Measurements from ENCODE around the gene MS4A5.
A peak's percentile ranks its signal among the peaks of the same experiment; 100 is the strongest.
"Not testable (repeated sequence)": the region's sequence is repeated elsewhere in the genome, so short reads cannot be mapped to it uniquely, and the experiment has no call there.

Gene MS4A5, protein sequence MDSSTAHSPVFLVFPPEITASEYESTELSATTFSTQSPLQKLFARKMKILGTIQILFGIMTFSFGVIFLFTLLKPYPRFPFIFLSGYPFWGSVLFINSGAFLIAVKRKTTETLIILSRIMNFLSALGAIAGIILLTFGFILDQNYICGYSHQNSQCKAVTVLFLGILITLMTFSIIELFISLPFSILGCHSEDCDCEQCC

DNA sequence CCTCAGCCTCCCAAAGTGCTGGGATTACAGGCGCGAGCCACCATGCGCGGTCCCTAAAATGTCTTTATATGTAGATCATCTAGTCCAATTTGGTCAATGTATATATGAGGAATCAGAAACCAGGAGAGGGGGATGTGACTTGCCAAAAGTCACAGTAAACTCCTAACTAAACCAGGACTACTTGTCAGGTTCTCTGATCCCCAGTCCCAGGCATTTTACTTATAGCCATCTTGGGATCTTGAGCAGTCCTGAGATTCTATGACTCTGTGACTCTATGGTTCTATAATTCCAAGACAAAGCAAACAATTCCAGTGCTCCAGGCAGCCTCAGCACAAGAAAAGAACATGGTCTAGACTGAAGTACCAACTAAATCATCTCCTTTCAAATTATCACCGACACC is at the start of gene MS4A5:
Gene MS4A5 (plus strand): TSS at position 301 of the 400 bp plus-strand sequence. CDS start 103 bp downstream, outside the sequence.
- DNase-seq = no peak

DNA sequence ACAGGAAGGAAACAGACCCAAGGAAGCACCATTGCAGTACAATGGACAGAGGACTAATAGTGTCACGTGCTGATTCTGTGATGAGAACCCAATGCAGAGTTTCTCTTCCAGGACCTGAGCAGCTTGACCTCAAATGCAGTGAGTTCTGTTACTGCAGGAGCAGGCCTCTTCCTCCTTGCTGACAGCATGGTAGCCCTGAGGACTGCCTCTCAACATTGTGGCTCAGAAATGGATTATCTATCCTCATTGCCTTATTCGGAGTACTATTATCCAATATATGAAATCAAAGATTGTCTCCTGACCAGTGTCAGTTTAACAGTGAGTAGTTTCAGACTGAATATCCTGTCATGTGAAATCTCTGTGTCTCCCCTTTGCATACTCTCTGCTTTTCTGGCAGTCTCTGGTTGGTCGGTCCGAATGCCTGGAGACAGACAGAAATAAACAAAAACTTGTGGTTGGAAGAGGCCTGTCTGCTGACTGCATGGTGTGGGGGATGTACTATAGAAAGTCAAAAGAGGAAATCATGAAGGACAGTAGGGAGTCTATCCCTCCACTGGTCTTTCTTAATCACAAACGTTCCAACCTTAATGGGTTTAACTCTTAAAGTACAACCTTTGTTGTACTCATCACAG is 40.0 kb upstream of the MS4A5 start:
- no peak for DNase-seq

DNA sequence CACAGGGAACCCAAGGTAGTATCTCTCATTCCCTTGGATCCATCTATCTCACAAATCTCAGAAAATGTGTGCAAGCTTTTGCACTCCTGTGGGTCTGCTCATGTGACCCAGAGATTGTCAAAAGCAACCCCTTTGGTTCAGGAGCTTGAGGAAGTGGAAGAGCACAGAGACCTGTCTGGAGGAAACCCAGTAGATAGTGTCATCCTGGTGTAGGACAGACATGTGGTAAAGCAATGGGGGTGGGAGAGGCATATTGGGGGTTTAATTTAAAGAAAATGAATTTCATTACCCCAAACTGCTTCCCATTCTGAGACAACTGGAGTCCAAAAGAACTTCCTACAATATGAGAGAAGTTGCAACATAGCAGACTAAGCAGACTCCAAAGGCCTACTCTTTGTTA is 39.0 kb upstream of the MS4A5 start:
- DNase-seq = no peak

DNA sequence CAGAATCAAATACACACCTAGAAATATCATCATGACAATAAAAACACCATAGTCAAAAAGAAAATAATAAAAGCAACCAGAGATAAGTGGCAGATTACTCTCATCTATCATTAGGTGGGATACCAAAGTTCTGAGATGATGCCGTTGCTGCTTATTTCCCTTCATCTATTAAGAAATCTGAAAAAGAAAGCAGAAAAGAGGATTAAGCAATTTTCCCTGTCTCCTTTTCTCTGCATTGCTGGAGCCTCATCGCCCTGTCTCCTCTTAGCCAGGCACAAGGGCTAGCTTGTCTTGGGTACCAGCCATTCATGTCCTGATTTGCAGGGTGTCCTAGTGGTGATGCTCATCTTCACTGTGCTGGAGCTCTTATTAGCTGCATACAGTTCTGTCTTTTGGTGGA is 37.0 kb upstream of the MS4A5 start:
- DNase-seq = no peak

DNA sequence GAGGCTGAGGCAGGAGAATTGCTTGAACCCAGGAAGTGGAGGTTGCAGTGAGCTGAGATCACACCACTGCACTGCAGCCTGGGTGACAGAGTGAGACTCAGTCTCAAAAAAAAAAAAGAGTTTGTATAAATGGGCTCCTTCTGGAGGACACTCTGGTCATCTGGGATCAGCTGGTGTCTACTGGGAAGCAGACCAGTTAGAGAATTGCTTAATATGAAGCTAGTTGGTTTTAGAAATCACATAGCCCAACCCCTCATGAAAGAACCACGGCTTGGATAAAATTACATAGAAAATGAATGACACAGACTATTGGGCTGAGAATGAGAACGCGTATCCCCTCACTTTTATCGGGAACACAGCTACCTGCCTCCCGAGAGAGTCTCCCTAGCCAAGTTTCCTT is 36.4 kb upstream of the MS4A5 start:
- no peak for DNase-seq

DNA sequence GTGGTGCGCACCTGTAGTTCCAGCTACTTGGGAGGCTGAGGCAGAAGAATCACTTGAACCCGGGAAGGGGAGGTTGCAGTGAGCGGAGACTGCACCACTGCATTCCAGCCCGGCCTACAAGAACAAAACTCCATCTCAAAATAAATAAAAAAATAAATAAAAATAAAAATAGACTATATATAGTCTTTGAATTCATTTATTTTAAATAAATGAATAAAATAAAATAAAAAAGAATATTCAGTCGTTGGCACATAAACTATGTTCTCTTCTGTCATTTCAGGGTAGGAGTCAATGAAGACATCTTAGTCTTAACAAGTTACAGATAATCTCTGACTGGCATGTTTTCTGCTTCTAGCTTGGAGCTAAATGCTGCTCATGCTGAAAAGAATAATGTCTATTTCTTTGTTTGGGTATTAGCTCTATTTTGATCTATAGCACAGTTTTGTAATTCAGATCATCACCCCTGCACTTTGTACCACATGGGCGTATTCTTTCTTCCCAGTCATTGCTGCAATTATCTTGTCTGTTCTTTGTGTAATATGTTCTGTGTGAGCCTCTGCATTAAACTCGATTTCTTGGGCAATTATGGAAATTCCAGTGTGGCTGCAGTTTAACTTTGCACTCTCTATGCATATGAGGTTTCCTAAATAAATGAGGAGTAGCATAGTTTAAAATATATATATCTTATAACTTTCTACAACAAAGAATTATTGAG is 34.5 kb upstream of the MS4A5 start:
- no peak for DNase-seq

DNA sequence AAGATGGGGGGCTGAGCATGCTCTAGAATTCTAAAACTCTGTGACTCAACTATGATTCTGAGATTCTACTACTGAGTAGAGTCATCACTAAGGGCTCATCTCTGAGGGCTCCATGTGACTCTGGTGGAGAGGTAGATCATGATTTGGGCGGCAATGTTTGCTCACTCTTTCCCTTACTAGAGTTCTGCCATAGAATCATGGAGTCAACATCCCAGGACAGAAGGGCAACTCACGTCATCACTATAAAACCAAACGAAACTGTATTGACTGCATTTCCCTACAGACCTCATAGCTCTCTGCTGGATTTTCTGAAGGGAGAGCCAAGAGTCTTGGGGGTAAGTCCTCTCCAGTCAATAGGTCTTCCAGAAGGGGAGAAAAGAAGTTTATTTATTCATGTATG is 33.0 kb upstream of the MS4A5 start, which contains the start of gene MS4A14:
Gene MS4A14 (plus strand): TSS at position 78 of the 400 bp plus-strand sequence. CDS start 120 bp downstream, at position 198.
- no peak for DNase-seq

DNA sequence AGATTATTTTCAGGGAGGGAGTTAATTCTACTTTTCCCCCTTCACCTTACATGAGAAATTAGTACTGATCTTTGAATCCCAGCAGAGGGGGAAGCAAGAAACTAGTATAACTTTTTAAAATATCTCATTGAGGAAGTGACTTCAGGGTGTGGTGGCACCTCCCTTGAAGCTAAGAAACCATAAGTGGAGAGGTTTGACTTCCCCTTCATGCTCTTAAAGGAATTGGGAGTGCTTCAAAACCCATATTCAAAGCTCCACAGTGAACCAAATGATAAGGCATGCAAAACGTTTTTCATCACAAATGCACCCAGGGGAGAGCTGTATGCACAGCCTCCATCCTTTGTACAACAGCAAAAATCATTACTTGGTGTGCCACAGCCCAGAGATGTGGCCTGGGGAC is 32.6 kb upstream of the MS4A5 start:
- no peak for DNase-seq

DNA sequence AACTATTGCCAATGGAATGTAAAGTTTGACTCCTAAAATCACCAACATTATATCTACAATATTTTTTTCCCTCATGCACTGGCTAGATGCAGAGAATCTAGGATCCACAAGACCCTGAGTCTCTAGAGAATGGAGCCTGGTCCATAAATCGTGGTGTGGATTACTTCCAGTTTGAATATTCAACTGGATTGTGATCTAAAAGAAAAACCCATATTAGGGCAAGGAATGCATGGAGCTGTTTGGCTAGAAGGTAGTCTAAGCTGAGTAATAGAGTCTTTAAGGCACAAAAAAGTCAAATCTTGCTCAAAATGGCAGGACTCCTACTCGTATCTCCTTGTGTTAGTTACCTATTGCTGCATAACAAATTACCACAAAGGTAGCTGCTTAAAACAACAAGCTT is 9.4 kb upstream of the MS4A5 start:
- DNase-seq = no peak

DNA sequence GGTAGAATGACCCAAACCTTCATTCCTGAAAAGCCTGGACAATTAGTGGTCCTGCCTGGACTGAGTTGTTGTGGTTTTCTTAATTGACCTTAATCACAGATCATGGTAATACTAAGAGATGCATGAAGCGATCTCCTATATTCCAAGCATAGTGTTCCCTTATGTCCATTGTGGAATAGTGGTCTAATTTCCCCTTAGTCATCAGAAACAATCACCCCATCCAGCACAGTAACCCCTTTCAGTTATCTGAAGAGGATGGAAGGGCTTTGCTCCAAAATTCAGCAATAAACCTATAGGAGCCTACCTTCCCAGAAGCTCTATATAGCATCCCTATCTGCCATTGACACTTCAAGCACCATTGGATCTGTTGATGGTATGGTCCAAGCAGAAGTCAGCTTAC is 6.8 kb upstream of the MS4A5 start:
- DNase-seq = no peak

DNA sequence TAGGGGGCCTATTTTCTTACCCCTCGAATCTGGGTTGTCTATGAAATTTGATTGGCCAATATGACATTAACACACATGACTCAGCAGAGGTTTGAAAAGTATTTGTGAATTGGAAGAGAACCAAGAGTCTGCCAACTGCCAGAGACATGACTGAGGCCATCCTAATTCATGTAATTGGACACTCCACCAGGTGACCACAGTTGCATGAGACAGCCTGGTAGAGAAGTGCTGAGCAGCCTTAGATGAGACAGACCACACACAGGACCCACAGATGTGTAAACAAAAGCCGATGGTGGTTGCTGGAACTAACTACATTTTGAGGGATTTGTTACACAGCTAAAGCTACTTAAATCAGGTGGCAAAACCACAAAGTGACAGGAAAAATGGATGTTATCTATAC is 855 bp upstream of the MS4A5 start:
- peak; percentile 37 for DNase-seq

DNA sequence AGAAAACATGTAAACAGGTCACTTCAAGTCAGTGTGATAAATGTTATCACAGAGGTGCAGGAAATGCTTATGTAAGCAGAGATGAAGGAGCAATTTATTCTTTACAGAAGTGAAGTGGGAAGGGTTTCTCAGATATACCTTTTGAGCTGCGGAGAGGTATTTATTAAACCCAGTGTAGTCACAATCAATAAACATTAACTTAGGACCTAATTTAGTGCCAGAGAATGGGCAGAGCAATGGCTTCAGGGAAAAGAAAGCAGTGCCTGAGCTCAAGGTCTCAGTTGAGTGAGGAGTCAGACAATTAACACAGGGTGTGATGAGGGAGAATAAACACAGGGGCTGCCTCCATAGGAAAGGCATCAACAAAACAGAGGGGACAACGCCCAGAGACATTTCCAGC is 1.9 kb downstream of the MS4A5 start:
- no peak for DNase-seq

DNA sequence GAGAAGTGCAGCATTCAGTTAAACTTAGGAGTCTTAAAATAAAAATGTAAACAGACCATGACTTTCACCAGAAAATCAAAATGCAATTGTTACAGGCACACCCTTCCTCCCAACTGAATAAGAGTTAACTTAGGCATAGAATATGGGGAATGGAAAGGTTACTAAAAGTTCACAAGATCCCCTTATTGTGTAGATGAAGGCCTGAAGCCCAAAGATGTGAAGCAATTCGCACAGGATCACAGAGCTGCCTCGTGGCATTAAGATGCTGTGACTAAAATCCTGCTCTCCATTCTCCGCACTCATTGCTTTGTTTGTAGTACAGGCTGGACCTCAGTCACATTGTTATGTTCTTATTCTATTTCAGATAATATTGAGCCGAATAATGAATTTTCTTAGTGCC is 4.0 kb downstream of the MS4A5 start:
- DNase-seq = no peak

DNA sequence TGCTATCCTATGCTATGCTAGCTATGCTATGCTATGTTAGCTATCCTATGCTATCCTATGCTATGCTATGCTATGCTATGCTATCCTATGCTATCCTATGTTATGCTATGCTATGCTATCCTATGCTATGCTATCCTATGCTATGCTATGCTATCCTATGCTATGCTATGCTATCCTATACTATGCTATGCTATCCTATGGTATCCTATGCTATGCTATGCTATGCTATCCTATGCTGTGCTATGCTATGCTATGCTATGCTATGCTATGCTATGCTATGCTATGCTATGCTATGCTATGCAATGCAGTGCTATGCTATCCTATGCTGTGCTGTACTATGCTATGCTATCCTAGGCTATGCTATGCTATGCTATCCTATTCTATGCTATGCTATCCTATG is 17.7 kb downstream of the MS4A5 start:
- no peak for DNase-seq

DNA sequence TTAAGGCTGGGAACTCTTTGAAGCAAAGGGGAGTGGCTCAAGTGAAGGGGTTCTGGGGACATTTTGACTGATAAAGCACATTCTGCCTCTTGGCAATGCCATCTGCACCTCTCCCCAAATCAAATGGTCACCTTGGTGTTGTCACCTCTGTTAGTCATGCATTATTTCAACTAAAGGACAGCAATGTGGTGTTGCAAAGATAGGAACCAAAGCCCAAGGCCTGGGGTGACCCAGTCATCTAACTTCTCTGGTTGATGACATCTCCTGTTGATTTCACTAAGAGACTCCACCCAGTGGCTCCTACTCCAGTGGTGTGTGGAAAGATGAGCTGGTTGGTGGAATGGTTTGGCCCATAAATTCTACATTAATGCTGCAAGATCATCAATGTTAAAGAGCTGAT is 18.5 kb downstream of the MS4A5 start:
- no peak for DNase-seq

DNA sequence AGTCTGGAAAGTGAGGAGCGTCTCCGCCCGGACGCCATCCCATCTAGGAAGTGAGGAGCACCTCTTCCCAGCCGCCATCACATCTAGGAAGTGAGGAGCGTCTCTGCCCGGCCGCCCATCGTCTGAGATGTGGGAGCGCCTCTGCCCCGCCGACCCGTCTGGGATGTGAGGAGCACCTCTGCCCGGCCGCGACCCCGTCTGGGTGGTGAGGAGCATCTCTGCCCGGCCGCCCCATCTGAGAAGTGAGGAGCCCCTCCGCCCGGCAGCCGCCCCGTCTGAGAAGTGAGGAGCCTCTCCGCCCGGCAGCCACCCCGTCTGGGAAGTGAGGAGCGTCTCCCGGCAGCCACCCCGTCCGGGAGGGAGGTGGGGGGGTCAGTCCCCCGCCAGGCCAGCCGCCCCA is 21.8 kb downstream of the MS4A5 start:
- DNase-seq = not testable (repeated sequence)

DNA sequence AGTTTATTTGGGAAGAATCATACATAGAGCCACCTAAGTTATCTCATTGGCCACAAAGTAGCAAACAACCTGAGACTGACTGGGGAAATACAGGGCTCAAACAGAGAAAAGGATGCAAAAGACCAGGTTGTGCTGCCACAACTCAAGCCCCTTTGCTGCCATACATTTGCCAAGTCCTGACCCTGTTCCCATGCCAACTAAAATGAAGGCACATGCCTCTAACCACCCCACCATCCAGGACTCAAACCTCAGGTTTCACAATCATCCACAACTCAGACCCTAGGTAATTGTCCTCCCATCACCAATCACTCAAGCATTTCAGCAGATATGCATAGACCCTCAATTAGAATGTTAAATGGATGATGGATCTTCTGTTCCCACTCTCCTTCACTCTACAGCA is 24.8 kb downstream of the MS4A5 start:
- no peak for DNase-seq

DNA sequence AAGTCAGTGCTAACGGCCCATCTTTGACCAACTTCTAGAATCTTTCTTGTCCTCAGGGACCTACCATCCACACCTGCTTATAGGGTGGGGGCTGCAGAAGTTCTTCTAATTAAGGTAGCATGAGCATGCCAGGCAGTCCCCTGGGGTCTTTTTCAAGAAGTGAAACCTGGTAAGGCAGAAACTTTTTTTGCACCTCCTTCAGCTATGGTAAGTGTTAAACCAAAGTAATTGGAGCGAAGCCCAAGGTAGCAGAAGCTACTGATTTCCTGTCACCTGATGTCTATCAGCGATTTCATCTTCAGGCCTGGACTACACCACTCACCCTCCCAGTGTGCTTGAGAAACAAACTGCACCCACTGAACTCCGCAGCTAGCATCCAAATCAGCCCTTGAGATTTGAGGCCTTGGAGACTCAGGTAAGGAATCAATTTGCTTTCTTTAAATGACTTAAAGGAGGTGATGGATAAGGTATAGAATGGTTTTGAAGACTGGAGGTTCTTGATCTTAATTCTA is 26.2 kb downstream of the MS4A5 start, which contains the start of gene MS4A1:
Gene MS4A1 (plus strand): TSS at position 317 of the 512 bp plus-strand sequence. CDS start 6,528 bp downstream, outside the sequence.
- no peak for DNase-seq

DNA sequence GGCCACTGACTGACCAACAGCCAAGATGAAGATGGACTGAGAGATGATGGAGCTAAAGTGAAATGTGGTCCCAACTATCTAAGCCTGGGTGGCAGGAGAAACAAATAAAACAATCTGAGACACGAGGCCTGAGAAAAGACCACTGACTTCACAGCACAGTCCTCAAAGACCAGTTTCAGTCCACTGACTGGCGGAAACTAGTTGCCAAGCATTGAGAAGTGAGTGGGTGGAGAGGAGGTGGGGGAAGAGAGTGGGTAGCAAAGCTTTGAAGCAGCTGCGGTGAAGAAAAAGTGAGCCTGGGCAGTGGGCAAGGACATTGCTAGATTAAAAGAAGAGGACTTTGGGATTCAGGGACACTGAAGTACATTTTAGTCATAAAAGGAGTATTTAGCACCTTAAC is 28.2 kb downstream of the MS4A5 start:
- no peak for DNase-seq

DNA sequence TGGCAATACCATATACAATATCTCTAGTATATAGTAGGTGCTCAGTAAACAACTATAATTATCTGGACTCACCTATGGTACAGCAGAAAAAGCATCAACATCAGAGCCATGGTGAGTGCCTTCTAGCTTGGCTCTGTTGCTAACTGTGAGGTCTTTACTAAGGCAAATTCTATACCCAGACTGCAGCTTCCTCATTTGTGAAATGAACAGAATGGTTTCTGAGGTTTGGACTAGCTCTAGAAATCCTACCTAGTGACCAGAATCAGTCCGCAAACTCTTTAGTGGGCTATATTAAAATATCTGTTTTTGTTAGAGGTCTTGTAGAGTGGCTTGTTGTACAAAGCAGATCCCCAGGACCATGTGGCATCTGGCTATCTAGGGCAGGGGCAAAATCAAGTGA is 30.0 kb downstream of the MS4A5 start:
- DNase-seq = no peak

DNA sequence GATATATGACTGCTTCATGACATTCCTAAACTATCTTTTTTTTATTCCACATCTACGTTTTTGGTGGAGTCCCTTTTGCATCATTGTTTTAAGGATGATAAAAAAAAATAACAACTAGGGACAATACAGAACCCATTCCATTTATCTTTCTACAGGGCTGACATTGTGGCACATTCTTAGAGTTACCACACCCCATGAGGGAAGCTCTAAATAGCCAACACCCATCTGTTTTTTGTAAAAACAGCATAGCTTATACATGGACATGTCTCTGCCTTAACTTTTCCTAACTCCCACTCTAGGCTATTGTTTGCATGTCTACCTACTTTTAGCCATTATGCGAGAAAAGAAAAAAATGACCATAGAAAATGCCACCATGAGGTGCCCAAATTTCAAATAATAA is 39.5 kb downstream of the MS4A5 start:
- DNase-seq = no peak

DNA sequence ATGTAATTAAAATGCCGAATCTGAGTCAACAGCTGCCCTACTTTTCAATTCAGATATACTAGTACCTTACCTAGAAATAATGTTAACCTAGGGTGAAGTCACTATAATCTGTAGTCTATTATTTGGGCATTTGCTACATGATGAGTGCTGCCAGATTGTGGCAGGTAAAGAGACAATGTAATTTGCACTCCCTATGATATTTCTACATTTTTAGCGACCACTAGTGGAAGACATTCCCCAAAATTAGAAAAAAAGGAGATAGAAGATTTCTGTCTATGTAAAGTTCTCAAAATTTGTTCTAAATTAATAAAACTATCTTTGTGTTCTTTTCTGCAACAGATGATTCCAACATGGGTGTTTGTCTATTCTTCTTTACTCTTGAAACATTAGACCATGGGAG is 40.4 kb downstream of the MS4A5 start:
- no peak for DNase-seq

DNA sequence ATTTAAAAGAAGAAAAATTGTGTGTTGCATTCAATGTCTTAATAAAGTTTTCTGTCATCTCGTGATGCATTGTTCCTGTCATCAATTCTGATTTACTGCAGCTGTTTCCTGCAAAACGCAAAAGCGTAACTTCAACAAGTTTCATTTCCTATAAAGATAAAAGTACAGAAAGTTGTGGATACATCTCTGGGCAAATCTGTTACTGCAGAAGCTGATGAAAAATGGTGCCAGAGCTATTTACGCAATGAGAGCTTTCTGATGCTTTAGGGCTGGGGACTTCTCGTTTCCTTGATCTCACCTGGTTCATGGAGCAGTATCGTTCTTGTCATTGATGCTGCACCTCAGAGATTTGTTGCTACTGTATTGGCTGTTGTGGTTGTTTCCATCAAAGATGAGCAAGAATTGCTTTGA is 47.7 kb downstream of the MS4A5 start:
- no peak for DNase-seq

DNA sequence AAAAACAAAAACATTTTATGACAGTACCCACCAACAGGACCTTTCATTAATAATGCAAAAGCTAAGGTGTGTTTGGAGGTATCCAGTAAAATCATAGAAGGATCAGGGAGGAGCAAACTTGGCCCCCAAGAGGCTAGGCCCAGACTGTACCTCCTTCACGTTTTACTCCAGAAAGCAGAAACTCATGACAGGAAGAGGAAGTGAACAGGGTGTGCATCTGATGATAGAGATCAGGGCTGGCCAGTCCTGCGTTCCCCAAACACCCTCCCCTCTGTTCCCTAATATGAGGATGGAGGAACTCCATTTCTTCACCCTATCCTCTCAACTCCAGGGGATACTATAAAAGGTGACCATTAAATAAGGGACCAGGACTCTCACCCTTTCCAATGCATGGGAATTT is 53.0 kb downstream of the MS4A5 start:
- no peak for DNase-seq
